ENCODE results near the gene IL1R2.

GRCh38 chr2:101976891-101977290 is 14.9 kb upstream of the IL1R2 start:
- TF ChIP-seq CTCF (IDR thresholded peaks at IDR 0.05) = no peak
- TF ChIP-seq POLR2A (IDR thresholded peaks at IDR 0.05) = no peak

All from suprapubic skin (tissue), 3 donors.